Cardiac muscle cell (in vitro differentiated cells and primary cell): ENCODE data around the gene CPPED1. TPM values are rescaled to one million over a fixed set of nuclear protein-coding genes. Genes with fewer than 3 reads are reported as not detected.

ENCODE experiments used
- DNase-seq, 2 donors: peaks; one replicate each; pipeline versions ENCODE4 v3.0.0 to v3.0.0-alpha.2; 2010 to 2017; ENCODE audit warnings: low read depth in 1 of 2, low spot score in 1 of 2
- H3K27ac ChIP-seq: fragments of 200-600 bp; sonication (generic); 2 replicates; pipeline ENCODE4 v1.5.1; 2016
- H3K27me3 ChIP-seq: fragments of 200-600 bp; sonication (generic); 2 replicates; pipeline ENCODE4 v1.6.0; 2016; ENCODE audit warnings: control low read depth
- H3K36me3 ChIP-seq: fragments of 200-600 bp; sonication (generic); 2 replicates; pipeline ENCODE4 v1.5.1; 2016; ENCODE audit warnings: control low read depth
- H3K4me1 ChIP-seq: fragments of 200-600 bp; sonication (generic); 2 replicates; pipeline ENCODE4 v1.8.1; 2017; ENCODE audit warnings: low read depth, mild to moderate bottlenecking, mixed run types
- H3K4me3 ChIP-seq: fragments of 200-600 bp; sonication (generic); 2 replicates; pipeline ENCODE4 v1.5.1; 2016; ENCODE audit warnings: mild to moderate bottlenecking
- H3K9me3 ChIP-seq: fragments of 200-600 bp; sonication (generic); 2 replicates; pipeline ENCODE4 v1.5.1; 2017; ENCODE audit warnings: low read depth, mild to moderate bottlenecking, control low read depth
- polyA plus RNA-seq: library from polyadenylated mRNA; unstranded; fragments of >200 nt; fragmentation: Nextera tagmentation; extraction: Ambion mirVana; gene quantifications from 2 replicates; pipeline ENCODE4 v1.2.1, GENCODE V29; 2016
- total RNA-seq: library from RNA; depleted of rRNA; stranded (reverse); fragments of >200 nt; gene quantifications from 2 replicates; pipeline ENCODE4 v1.2.3, GENCODE V29; 2016
- TF ChIP-seq, protein P1 (sequence below): IDR thresholded peaks from 2 replicates; pipeline ENCODE4 v1.5.1; 2012; ENCODE audit warnings: low read depth, mild to moderate bottlenecking, low read length

Gene CPPED1
- total and polyA plus RNA-seq, 2 experiments from 2014 or later: 10.0 to 12.0 TPM

DNA sequence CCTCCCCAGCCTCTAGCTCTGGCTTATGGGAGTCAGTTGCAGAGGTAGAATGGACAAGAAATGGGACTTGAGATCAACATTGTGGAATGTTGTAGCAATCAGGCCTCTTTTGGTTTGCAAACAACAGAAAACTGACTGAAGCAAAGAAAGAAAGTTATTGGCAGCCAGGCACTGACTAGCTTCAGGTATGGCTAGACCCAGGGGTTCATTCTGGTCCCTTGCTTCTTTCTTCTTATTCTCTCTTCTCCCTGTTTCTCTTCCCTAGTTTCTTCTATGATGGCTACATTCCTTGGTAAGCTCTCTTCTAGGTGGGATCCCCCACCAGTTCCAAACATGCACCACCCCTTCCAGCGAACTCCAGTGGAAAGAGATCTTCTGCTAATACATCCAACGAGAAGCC is 154.3 kb downstream of the CPPED1 start:
- Histone ChIP-seq H3K9me3 (no peaks in the 10 kb centered on the region), H3K4me1 (no peaks in the 10 kb centered on the region), H3K36me3 (no peaks in the 10 kb centered on the region), H3K27ac (no peak overlapping the region), H3K4me3 (no peak overlapping the region), H3K27me3 (no peaks in the 10 kb centered on the region)
- no peak for DNase-seq
- TF ChIP-seq, protein P1, sequence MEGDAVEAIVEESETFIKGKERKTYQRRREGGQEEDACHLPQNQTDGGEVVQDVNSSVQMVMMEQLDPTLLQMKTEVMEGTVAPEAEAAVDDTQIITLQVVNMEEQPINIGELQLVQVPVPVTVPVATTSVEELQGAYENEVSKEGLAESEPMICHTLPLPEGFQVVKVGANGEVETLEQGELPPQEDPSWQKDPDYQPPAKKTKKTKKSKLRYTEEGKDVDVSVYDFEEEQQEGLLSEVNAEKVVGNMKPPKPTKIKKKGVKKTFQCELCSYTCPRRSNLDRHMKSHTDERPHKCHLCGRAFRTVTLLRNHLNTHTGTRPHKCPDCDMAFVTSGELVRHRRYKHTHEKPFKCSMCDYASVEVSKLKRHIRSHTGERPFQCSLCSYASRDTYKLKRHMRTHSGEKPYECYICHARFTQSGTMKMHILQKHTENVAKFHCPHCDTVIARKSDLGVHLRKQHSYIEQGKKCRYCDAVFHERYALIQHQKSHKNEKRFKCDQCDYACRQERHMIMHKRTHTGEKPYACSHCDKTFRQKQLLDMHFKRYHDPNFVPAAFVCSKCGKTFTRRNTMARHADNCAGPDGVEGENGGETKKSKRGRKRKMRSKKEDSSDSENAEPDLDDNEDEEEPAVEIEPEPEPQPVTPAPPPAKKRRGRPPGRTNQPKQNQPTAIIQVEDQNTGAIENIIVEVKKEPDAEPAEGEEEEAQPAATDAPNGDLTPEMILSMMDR: no peak

DNA sequence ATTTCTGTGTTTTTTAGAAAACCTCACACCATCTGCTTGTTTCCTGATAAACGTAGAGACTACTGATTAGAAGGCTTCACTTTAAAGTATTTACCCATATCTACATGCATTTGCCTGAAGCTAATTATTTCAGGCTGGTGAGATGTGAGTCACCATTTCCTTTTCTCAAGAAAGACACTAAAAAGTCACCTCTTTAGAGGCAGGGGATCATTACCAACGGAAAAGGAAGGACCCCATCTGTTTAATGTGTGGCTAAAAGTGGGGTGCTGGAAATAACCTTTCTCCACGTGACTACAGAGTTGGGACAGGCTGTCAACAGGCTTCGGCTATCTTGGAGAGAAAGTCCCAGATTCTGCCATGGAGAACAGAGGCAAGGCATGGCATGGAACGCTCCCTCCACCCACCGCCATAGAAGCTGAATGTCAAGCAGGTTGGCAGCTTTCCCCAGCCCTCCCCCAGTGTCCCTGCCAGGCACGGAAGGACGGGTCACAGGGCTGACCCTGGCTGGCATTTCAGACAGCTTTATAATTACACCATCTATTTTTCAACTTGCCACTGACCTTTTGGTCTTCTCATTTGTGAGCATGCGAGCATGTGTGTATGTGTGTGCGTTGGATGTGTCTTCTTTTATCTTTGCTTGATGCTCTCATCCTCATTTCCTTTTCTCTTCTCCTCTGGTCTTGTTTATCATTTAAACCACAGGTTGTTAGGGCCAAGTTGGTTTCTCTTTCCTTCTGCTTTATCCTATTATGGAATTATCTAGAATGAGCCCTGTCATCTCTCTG is 157.0 kb downstream of the CPPED1 start:
- Histone ChIP-seq H3K27ac (no peak overlapping the region), H3K4me3 (no peak overlapping the region), H3K9me3 (no peaks in the 10 kb centered on the region), H3K4me1 (no peaks in the 10 kb centered on the region), H3K36me3 (no peaks in the 10 kb centered on the region), H3K27me3 (no peaks in the 10 kb centered on the region)
- TF ChIP-seq, protein P1: no peak
- no peak for DNase-seq

DNA sequence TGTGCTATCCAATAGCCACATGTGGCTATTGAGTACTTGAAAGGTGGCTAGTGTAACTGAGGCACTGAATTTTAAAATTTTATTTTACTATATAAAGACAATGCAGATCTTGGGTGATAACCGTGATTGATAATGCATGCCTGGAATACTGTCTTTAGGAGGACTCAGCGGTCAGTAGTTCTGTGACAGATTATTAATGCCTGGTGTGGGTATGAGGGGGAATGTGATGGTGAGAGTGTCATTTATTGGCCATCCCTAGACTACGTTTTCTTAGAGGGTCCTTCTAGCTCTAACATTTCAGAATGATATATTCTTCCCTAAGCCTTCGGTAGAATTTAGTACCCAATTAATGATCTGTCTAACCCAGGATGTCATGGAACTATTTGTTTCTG is 157.6 kb downstream of the CPPED1 start:
- Histone ChIP-seq H3K36me3 (no peaks in the 10 kb centered on the region), H3K27me3 (no peaks in the 10 kb centered on the region), H3K4me3 (no peak overlapping the region), H3K9me3 (no peaks in the 10 kb centered on the region), H3K4me1 (no peaks in the 10 kb centered on the region), H3K27ac (no peak overlapping the region)
- DNase-seq: no peak
- TF ChIP-seq, protein P1: no peak

DNA sequence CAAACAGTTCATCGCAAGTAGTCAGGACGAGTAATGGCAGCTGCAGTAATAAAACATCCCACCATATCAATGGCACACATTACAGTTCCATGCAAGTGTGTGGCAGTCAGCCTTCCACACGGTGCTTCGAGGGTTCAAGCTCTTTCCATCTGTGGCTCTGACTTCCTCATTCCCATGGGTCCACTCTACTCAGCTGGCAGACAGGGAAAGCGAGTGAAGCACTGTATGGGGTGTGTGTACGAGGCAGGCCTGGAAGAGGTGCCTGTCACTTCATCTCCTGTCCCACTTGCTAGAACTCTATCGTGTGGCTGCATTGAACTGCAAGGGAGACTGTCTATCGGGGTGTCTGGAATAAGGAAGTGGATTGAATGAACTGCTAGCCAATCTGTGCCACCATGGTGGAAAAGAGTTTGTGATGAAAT is 160.6 kb downstream of the CPPED1 start:
- Histone ChIP-seq H3K4me3 (no peak overlapping the region), H3K36me3 (no peaks in the 10 kb centered on the region), H3K4me1 (no peaks in the 10 kb centered on the region), H3K9me3 (no peaks in the 10 kb centered on the region), H3K27me3 (no peaks in the 10 kb centered on the region), H3K27ac (no peak overlapping the region)
- DNase-seq: no peak
- TF ChIP-seq, protein P1: no peak

DNA sequence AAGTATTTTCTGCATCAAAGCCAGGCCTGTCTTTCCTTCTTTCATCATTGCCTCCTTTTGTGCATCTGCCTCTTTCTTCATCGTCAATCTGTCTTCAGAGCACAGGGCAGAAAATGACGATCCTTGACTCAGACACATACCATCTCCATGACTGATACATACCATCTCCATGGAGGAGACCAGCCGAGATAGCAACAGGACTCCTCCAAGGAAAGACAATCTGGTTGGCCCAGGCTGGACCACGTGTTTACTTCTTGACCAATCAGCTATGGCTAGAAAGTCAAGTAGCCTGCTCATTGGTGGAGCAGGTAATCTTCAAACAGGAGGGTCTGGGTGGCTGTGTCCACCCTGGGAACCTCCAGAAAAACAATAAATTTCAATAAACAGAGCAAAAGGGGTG is 164.6 kb downstream of the CPPED1 start:
- Histone ChIP-seq H3K9me3 (no peaks in the 10 kb centered on the region), H3K27ac (no peak overlapping the region), H3K4me1 (no peaks in the 10 kb centered on the region), H3K36me3 (no peaks in the 10 kb centered on the region), H3K4me3 (no peak overlapping the region), H3K27me3 (no peaks in the 10 kb centered on the region)
- no peak for DNase-seq
- TF ChIP-seq, protein P1: no peak
